Spleen (tissue), 7 donors: ENCODE data around the gene FUT6.

Experiments
- POLR2A ChIP-seq, 3 donors: fragments of 450-650 bp; IDR thresholded peaks; one replicate each; pipeline ENCODE4 v1.5.1; 2017; ENCODE audit warnings: antibody characterized with exemption in 3 of 3, mild to moderate bottlenecking in 1 of 3
- TF ChIP-seq, protein P1 (sequence below), 11 experiments: fragments of 200-600 bp in 7 of 11; fragments of 450-650 bp in 4 of 11; sonication (generic) in 4 of 11; IDR thresholded peaks in 8 of 11; conservative IDR thresholded peaks in 3 of 11; 1 replicate in 7 of 11; 2 replicates in 4 of 11; pipeline versions ENCODE4 v1.4.0 to v1.8.0; 2016 to 2021; ENCODE audit warnings: antibody characterized with exemption in 11 of 11, inconsistent platforms in 4 of 11, mild to moderate bottlenecking in 1 of 11
- donor health status: DM: no; HTN: no; CAD: no; lungs with moderate emphysema.
- donor health status: DM: no; HTN: no; CAD: no.
- donor health status: DM: no; HTN: no; CAD: no.

DNA sequence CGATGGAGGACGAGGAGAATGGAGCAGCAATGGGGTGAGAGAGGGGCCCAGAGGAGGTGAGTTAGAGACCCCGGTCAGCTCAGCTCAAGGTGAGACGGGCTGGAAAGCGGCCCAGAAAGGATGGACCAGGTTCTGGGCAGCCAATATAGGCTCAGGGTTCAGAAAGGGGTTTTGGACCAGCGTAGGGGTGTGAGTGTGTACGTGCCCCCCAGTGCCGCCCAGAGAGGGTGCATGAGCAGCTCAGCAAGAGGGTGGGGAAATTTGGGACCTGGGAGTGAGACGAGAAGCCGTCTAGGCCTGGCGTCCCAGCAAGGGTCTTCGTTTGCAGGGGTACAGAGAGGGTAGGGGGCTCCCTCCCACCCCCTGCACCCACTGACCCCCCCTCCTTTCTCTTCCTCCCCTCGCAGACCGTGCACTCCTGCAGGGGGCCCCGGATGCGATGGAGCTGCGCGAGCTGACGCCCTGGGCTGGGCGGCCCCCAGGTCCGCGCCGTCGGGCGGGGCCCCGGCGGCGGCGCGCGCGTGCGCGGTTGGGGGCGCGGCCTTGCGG is 12.1 kb downstream of the FUT6 start:
- TF ChIP-seq, protein P1, sequence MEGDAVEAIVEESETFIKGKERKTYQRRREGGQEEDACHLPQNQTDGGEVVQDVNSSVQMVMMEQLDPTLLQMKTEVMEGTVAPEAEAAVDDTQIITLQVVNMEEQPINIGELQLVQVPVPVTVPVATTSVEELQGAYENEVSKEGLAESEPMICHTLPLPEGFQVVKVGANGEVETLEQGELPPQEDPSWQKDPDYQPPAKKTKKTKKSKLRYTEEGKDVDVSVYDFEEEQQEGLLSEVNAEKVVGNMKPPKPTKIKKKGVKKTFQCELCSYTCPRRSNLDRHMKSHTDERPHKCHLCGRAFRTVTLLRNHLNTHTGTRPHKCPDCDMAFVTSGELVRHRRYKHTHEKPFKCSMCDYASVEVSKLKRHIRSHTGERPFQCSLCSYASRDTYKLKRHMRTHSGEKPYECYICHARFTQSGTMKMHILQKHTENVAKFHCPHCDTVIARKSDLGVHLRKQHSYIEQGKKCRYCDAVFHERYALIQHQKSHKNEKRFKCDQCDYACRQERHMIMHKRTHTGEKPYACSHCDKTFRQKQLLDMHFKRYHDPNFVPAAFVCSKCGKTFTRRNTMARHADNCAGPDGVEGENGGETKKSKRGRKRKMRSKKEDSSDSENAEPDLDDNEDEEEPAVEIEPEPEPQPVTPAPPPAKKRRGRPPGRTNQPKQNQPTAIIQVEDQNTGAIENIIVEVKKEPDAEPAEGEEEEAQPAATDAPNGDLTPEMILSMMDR (IDR thresholded peaks at IDR 0.05 in 8 of 11, conservative IDR thresholded peaks at IDR 0.05 in 3 of 11) = no peak
- TF ChIP-seq POLR2A (IDR thresholded peaks at IDR 0.05) = no peak
